ENCODE data around the gene ADCK1.
"Not testable (repeated sequence)": the region's sequence is repeated elsewhere in the genome, so short reads cannot be mapped to it uniquely, and the experiment has no call there.

The ADCK1 gene

GRCh38 chr14:77867476-77867875 is 67.6 kb downstream of the ADCK1 start:
- DNase-seq = no peak

DNA sequence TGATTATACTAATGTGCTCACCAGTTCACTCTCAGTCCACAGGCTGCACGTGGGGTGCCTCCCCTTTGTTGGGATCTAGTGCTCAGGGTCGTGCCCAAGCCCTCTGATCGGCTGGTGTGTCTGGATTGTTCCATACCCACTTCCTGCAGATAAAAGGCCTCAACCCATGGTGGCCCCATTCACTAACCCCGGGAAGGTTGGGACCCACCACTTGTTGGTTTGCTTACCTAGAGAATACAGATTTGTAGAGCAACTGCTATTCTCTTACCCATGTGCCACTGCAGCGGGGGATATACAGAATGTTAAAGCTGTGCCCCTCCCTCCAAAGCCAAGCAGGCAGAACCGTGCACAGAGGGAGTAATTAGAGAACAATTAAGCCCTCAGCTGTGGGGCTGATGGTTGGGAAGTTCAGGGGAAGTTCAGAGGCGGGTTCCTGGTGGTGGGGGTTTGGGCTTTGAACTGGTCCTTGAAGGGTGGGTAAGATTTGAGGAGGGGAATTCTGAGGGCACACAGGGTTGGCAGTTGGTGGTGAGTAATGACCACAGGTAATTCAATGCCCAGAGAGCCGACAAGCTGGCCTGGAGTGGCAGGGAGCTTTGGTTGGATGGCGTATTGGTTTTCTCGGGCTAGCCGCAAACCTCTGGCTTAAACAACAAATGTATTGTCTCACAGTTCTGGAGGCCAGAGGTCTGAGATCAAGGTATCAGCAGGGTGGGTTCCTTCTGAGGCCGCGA is 68.8 kb downstream of the ADCK1 start:
- no peak for DNase-seq

- no peak for DNase-seq
Measured at GRCh38 chr14:77869340-77869739, 69.4 kb downstream of the ADCK1 start.

- no peak for DNase-seq
Measured at GRCh38 chr14:77870646-77871045, 70.7 kb downstream of the ADCK1 start.

DNA sequence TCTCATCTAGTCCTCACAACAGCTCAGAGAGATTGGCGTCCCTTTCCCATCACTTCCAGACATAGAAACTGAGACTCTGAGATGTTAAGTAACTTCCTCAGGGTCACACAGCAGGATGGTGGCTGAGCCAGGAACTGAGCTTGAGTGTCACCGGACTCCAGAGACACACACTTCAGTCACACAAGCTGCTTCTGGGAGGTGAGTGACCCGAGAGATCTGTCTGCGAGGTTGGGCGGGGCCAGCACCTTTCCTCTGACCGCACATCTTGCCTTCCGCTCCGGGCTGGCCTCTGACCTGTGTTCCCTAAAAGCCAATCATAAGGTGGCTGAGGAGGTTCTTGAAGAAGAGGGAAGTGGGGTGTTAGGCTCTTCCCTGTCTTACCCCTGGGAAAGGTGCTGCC is 72.2 kb downstream of the ADCK1 start:
- DNase-seq = no peak

GRCh38 chr14:77872983-77873382 is 73.1 kb downstream of the ADCK1 start:
- no peak for DNase-seq

- no peak for DNase-seq
Measured at GRCh38 chr14:77878783-77879182, 78.9 kb downstream of the ADCK1 start.

DNA sequence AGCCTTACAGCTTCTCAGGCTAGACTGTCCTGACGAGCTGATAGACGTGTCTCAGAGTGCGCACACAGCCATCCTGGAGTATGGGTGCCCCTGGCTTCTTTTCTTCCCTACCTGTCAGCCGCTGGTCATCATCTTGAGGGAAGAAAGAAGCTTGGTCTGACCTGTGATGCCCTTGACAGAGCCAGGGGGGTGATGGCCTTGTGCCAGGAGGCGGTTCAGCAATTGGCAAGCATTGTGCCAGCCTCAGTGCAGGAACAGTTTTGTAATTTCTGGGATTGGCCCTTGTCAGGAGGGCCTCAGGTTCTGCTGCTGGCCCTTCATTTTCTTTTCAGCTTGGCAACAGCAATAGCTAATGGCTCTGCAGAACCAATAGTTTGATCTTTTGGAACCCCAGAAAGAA is 80.1 kb downstream of the ADCK1 start:
- DNase-seq = no peak

GRCh38 chr14:77882098-77882497 is 82.2 kb downstream of the ADCK1 start:
- no peak for DNase-seq

DNA sequence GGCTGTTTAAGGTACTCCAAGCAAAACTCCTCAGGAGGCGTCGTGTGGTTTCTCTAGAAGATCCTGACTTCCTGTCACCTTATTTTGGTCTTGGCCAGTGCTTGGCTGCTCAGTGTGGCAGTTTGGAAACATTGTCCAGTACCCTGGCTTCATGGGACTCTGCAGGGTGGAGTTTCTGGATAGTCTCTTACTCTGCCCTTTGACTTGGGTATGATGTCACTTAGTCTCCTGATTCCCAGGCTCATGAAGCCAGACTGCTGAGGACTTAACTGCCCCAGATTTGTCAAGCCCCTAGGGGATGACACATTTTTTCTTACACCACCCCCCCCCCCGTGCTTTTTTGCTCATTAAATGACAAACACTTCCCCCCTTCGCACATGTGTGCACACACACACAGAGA is 82.7 kb downstream of the ADCK1 start:
- no peak for DNase-seq

DNA sequence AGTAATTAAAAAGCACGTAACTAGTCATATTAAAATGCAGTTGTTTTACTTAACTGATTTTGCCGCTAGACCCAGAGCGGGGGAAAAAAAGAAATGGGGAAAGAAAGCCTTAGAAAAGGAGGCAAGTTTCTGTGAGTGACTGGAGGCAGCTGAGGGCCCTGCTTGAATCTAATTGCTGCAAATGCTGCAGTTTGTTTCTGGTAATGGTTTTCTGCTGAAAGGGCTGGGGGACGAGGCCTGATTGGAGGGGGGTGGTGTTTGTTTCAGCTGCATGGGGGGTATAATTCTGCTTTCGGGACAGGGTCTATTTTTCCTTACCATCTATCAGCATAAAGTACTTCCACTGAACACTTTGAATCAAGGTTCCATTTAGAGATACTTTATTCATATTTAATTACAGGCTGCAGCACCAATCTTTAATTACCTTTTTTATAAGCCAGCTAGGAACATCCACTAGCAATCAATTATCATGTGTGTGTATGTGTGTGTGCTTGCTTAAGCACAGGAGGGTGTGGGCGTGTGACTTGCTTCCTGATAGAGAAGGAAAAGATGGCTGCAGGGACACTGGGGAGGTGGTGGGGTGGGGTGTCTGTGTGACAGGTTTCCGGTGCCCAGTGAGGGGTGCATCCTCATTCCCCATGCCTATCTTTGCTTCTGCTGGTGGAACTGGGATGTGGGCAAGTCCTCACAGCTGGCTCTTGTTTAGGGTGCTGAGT is 83.4 kb downstream of the ADCK1 start:
- no peak for DNase-seq

GRCh38 chr14:77883847-77884238 is 83.9 kb downstream of the ADCK1 start:
- DNase-seq = no peak

GRCh38 chr14:77885367-77885766 is 85.5 kb downstream of the ADCK1 start:
- no peak for DNase-seq

DNA sequence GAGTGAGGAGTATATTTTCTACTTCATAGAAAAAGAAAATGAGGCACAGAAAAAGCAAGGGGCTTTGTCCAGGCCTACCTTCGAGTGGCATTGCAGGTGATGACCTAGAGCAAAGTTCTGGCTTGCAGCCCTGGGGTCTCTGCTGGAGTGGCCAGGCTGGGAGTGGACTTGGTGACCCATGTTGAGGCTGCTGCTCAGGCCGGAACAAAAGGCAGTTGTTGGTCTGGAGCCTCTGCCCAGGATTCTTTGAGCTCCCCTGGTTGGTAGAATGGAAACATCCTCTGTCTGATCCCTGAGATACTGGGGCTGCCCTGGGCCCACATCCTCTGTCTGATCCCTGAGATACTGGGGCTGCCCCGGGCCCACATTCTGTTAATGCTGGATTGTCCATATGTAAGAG is 86.1 kb downstream of the ADCK1 start:
- DNase-seq = no peak

GRCh38 chr14:77888903-77889302 is 89.0 kb downstream of the ADCK1 start:
- DNase-seq = not testable (repeated sequence)

GRCh38 chr14:77889971-77890442 is 90.1 kb downstream of the ADCK1 start:
- DNase-seq = no peak

GRCh38 chr14:77890873-77891272 is 91.0 kb downstream of the ADCK1 start:
- DNase-seq = no peak

- no peak for DNase-seq
Measured at GRCh38 chr14:77892381-77892871, 92.5 kb downstream of the ADCK1 start.

- DNase-seq = no peak
Measured at GRCh38 chr14:77892890-77893484, 93.1 kb downstream of the ADCK1 start.

DNA sequence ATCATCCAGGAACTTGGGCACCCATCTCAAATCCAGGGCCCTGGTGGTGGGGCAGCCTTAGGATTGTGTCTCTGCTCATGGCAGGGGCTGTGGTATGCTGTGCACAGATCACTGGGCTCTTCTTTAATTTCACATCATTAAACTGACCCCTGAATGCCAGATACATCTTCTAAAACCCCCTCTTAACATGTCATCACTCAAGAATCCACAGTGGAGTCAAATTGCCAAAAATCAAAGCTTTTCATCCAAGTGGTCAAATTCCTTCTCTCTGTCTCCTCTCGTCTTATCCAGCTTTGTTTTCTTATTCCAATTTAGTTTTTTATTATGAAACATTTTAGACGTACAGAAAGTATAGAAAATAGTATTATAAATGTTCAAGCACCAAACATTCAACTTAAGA is 97.5 kb downstream of the ADCK1 start:
- DNase-seq = no peak

GRCh38 chr14:77902811-77903210 is 102.9 kb downstream of the ADCK1 start:
- DNase-seq = no peak

DNA sequence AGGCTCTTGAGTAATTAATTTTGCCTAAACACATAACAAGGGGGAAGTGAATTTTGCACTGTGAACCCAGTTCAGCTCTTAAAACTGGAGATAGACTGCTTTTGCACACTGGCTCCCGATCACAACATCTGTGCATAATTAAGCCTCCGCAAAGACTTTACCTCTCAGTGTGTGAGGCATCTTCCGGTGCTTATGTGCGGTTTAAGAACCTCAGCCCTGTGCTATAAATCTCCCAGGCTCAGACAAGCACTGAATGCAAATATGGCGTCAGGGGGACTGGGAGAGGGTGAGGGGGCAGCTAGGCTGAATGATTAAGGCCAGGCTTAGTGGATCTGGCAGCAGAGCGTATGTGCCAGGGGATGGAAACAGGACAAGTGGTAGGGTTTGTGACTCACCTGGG is 103.3 kb downstream of the ADCK1 start:
- no peak for DNase-seq

DNA sequence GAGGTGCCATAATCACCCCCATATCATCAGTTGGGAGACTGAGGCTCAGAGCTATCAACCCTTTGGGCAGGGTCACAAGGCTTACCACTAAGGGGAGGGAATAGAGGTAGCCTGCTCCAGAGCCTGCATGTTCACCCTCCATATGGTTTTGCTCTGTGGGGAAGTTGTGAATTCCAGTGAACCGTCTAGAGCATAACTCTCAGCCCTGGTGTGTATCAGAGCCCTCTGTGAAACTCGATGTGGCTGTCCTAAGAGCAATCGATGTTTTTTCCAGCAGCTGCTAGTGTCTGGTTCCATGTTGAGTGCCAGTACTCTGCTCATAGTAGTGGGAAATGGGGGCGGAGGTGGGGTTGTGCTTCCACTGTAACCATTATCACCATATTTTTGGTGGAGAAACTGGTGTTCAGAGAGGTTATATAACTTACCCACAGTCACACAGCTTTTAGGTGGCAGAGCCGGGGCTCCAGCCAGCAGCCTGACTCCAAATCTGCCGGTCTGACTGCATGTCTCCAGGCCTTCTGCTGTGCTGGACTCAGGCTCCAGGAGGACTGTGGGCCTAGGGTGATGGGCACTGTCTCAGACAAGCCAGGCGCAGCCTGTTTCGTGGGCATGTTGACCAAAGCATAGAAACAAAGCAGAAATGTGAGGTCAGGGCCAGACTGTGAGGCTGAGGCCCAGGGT is 104.2 kb downstream of the ADCK1 start:
- DNase-seq = no peak
